ENCODE data around the gene SPIRE1. TPM values are rescaled to one million over a fixed set of nuclear protein-coding genes. Genes with fewer than 3 reads are reported as not detected.

Gene SPIRE1
- total RNA-seq, 1 experiment from 2014 or later, result 2.5 TPM

GRCh38 chr18:12599966-12600365 lies 57.9 kb downstream of the SPIRE1 start:
- no peaks in the 10 kb centered on the region for H3K36me3 ChIP-seq (ENCODE audit: insufficient read depth, low read length)
- no peaks in the 10 kb centered on the region for H3K9me2 ChIP-seq (replicated peaks; ENCODE audit: insufficient read depth, low read length)
- H3K4me3 ChIP-seq (ENCODE audit: low read length), result no peak overlapping the region
- no peak overlapping the region for H3K9ac ChIP-seq (ENCODE audit: low read length)
- no peaks in the 10 kb centered on the region for H3K27me3 ChIP-seq (ENCODE audit: low read length)
- H2AFZ ChIP-seq (ENCODE audit: low read length), result no peak overlapping the region
- H3K9me3 ChIP-seq (ENCODE audit: low read length), result no peaks in the 10 kb centered on the region
- no peaks in the 10 kb centered on the region for H3K4me1 ChIP-seq (ENCODE audit: low read length)
- no peak overlapping the region for H3K4me2 ChIP-seq (ENCODE audit: low read depth, low read length, poor library complexity, severe bottlenecking)
- no peaks in the 10 kb centered on the region for H3K79me2 ChIP-seq (ENCODE audit: low read length)
- H4K20me1 ChIP-seq (ENCODE audit: insufficient read depth, low read depth, low read length), result no peaks in the 10 kb centered on the region
- no peak for DNase-seq
- H3K27ac ChIP-seq (ENCODE audit: low read length), result no peak overlapping the region

DNA sequence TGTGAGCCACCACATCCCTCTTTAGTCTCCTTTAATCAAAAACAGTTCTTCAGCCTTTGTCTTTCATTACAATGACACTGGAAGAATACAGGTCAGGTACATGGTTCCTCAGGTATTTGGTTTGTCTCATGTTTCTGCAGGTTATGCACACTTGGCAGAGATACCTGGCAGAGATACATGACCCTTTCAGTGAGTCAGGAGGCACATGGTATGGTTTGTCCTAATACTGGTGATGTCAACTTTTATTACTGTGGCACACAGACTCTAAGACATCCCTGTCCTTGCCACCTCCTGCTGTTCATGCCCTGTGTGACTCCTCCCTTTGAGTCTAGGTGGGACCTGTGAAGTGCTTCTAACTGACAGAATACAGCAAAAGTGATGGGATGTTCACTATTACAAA lies 58.4 kb downstream of the SPIRE1 start:
- no peaks in the 10 kb centered on the region for H3K9me2 ChIP-seq (replicated peaks; ENCODE audit: insufficient read depth, low read length)
- H3K4me2 ChIP-seq (ENCODE audit: low read depth, low read length, poor library complexity, severe bottlenecking), result no peak overlapping the region
- H3K27me3 ChIP-seq (ENCODE audit: low read length), result no peaks in the 10 kb centered on the region
- no peak overlapping the region for H3K4me3 ChIP-seq (ENCODE audit: low read length)
- H4K20me1 ChIP-seq (ENCODE audit: insufficient read depth, low read depth, low read length), result no peaks in the 10 kb centered on the region
- H2AFZ ChIP-seq (ENCODE audit: low read length), result no peak overlapping the region
- H3K4me1 ChIP-seq (ENCODE audit: low read length), result no peaks in the 10 kb centered on the region
- no peak for DNase-seq
- H3K9ac ChIP-seq (ENCODE audit: low read length), result no peak overlapping the region
- H3K9me3 ChIP-seq (ENCODE audit: low read length), result no peaks in the 10 kb centered on the region
- H3K36me3 ChIP-seq (ENCODE audit: insufficient read depth, low read length), result no peaks in the 10 kb centered on the region
- H3K79me2 ChIP-seq (ENCODE audit: low read length), result no peaks in the 10 kb centered on the region
- H3K27ac ChIP-seq (ENCODE audit: low read length), result no peak overlapping the region

DNA sequence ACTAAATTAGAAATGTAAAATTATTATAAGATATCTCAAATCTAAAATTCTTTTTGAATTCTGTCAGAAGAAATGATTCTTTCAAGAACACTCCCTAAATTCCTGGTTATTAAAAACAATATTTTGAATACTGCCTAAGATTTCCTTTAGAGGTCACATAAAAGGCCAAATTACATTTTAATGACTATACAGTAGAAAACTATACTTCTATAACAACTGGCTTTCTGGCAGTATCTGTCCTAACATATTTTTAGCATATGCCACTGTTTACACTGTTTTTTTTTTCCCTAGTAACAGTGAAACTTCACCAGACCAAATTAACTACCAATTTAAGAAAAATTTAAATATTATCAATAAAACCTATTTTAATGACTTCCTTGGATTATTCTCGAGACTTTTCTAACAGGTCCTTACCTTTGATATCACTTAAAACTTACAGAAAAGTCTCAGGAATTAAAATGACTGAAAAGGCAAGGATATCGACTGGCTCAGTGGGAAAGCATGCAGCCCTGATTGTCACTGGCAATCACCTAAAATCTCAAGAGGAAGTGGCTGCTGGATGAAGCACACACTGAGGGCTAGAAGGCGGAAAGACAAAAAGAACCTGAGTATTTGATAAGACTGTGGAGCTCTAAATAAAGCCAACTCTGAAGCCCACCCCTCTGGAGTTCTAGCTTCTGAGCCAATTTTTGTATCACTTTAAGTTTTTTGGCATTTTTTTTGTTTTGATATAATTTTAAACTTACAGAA lies 59.6 kb downstream of the SPIRE1 start:
- Histone ChIP-seq H4K20me1 (ENCODE audit: insufficient read depth, low read depth, low read length) (no peaks in the 10 kb centered on the region), H3K27me3 (ENCODE audit: low read length) (no peaks in the 10 kb centered on the region), H3K4me3 (ENCODE audit: low read length) (no peak overlapping the region), H3K9ac (ENCODE audit: low read length) (no peak overlapping the region), H3K9me2 (replicated peaks; ENCODE audit: insufficient read depth, low read length) (no peaks in the 10 kb centered on the region), H3K27ac (ENCODE audit: low read length) (no peak overlapping the region), H3K4me2 (ENCODE audit: low read depth, low read length, poor library complexity, severe bottlenecking) (no peak overlapping the region), H3K4me1 (ENCODE audit: low read length) (no peaks in the 10 kb centered on the region), H3K36me3 (ENCODE audit: insufficient read depth, low read length) (no peaks in the 10 kb centered on the region), H3K9me3 (ENCODE audit: low read length) (no peaks in the 10 kb centered on the region), H2AFZ (ENCODE audit: low read length) (no peak overlapping the region), H3K79me2 (ENCODE audit: low read length) (no peaks in the 10 kb centered on the region)
- DNase-seq, result no peak

DNA sequence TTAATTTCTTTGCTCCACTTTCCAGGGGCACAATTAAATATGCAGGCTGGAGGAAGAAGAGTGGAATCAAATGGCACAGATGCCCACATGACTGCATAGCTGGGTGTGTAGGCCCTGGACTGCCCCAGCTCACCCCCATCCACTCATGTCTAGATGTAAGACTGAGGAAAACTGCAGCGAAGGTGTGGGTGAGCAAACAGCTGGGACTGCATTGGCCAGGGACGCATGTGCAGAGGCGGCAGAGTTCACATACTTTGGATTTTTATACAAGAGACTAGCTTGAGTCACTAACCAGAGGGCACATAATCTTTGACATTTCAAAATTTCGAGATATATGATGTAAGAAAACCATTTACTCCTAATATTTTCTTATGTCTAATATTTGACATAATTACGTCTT lies 60.1 kb downstream of the SPIRE1 start:
- Histone ChIP-seq H3K4me3 (ENCODE audit: low read length) (no peak overlapping the region), H3K9ac (ENCODE audit: low read length) (no peak overlapping the region), H3K9me2 (replicated peaks; ENCODE audit: insufficient read depth, low read length) (no peaks in the 10 kb centered on the region), H3K4me2 (ENCODE audit: low read depth, low read length, poor library complexity, severe bottlenecking) (no peak overlapping the region), H4K20me1 (ENCODE audit: insufficient read depth, low read depth, low read length) (no peaks in the 10 kb centered on the region), H3K27ac (ENCODE audit: low read length) (no peak overlapping the region), H3K27me3 (ENCODE audit: low read length) (no peaks in the 10 kb centered on the region), H2AFZ (ENCODE audit: low read length) (no peak overlapping the region), H3K79me2 (ENCODE audit: low read length) (no peaks in the 10 kb centered on the region), H3K9me3 (ENCODE audit: low read length) (no peaks in the 10 kb centered on the region), H3K4me1 (ENCODE audit: low read length) (no peaks in the 10 kb centered on the region), H3K36me3 (ENCODE audit: insufficient read depth, low read length) (no peaks in the 10 kb centered on the region)
- DNase-seq, result no peak

GRCh38 chr18:12595571-12596255 lies 62.2 kb downstream of the SPIRE1 start:
- Histone ChIP-seq H3K27ac (ENCODE audit: low read length) (no peak overlapping the region), H3K4me2 (ENCODE audit: low read depth, low read length, poor library complexity, severe bottlenecking) (no peak overlapping the region), H4K20me1 (ENCODE audit: insufficient read depth, low read depth, low read length) (no peaks in the 10 kb centered on the region), H3K9ac (ENCODE audit: low read length) (no peak overlapping the region), H3K27me3 (ENCODE audit: low read length) (no peaks in the 10 kb centered on the region), H3K4me3 (ENCODE audit: low read length) (no peak overlapping the region), H3K79me2 (ENCODE audit: low read length) (no peaks in the 10 kb centered on the region), H3K9me3 (ENCODE audit: low read length) (no peaks in the 10 kb centered on the region), H3K4me1 (ENCODE audit: low read length) (no peaks in the 10 kb centered on the region), H3K36me3 (ENCODE audit: insufficient read depth, low read length) (no peaks in the 10 kb centered on the region), H3K9me2 (replicated peaks; ENCODE audit: insufficient read depth, low read length) (no peaks in the 10 kb centered on the region), H2AFZ (ENCODE audit: low read length) (no peak overlapping the region)
- DNase-seq, result no peak

DNA sequence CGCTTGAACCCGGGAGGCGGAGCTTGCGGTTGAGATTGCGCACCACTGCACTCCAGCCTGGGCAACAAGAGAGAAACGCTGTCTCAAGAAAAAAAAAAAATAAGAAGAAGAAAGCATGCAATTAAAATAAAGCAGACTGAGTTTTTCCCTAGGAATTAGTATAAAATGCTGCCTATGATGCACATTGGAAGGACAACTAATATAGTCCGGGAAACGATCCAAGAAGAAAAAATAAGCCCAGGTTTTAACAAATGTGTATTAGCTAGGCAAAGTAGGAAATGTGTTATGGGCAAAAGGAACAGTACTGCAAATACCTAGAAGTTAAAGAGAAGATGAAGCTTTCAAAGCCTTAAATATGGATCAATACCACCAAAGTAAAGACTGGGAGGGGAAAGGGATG lies 64.0 kb downstream of the SPIRE1 start:
- no peak overlapping the region for H3K4me3 ChIP-seq (ENCODE audit: low read length)
- H3K4me2 ChIP-seq (ENCODE audit: low read depth, low read length, poor library complexity, severe bottlenecking), result no peak overlapping the region
- no peaks in the 10 kb centered on the region for H3K9me3 ChIP-seq (ENCODE audit: low read length)
- H2AFZ ChIP-seq (ENCODE audit: low read length), result no peak overlapping the region
- H3K79me2 ChIP-seq (ENCODE audit: low read length), result no peaks in the 10 kb centered on the region
- no peaks in the 10 kb centered on the region for H4K20me1 ChIP-seq (ENCODE audit: insufficient read depth, low read depth, low read length)
- no peaks in the 10 kb centered on the region for H3K27me3 ChIP-seq (ENCODE audit: low read length)
- no peaks in the 10 kb centered on the region for H3K4me1 ChIP-seq (ENCODE audit: low read length)
- H3K9me2 ChIP-seq (replicated peaks; ENCODE audit: insufficient read depth, low read length), result no peaks in the 10 kb centered on the region
- no peak overlapping the region for H3K9ac ChIP-seq (ENCODE audit: low read length)
- H3K27ac ChIP-seq (ENCODE audit: low read length), result no peak overlapping the region
- no peaks in the 10 kb centered on the region for H3K36me3 ChIP-seq (ENCODE audit: insufficient read depth, low read length)
- DNase-seq, result no peak

DNA sequence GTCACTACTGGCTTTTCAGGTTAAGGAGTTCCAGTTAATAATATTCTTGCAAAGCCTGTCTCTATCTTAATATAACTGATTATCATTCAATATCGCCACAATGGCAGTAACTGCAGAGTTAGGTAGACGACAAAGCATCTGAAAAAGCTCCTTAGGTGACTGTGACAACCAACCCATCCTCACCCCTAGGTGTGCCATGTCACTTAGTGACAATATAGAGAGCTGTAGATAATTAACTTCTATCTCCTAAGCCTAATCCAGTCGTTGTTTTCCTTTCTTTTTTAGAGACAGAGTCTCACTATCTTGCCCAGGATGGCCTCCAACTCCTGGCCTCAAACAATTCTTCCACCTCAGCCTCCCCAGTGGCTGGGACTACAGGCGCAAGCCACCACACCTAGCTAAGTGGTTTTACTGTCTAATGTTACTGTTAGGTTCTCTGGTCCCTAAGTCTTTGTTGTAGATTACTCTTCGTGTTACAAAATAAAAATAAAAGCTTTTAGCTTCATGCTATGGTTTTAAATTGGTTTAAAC lies 65.2 kb downstream of the SPIRE1 start:
- H3K9me2 ChIP-seq (replicated peaks; ENCODE audit: insufficient read depth, low read length), result no peaks in the 10 kb centered on the region
- no peak for DNase-seq
- H3K36me3 ChIP-seq (ENCODE audit: insufficient read depth, low read length), result no peaks in the 10 kb centered on the region
- H3K79me2 ChIP-seq (ENCODE audit: low read length), result no peaks in the 10 kb centered on the region
- H3K27me3 ChIP-seq (ENCODE audit: low read length), result no peaks in the 10 kb centered on the region
- H4K20me1 ChIP-seq (ENCODE audit: insufficient read depth, low read depth, low read length), result no peaks in the 10 kb centered on the region
- no peak overlapping the region for H3K27ac ChIP-seq (ENCODE audit: low read length)
- no peak overlapping the region for H3K9ac ChIP-seq (ENCODE audit: low read length)
- no peak overlapping the region for H3K4me2 ChIP-seq (ENCODE audit: low read depth, low read length, poor library complexity, severe bottlenecking)
- H3K4me1 ChIP-seq (ENCODE audit: low read length), result no peaks in the 10 kb centered on the region
- no peaks in the 10 kb centered on the region for H3K9me3 ChIP-seq (ENCODE audit: low read length)
- no peak overlapping the region for H2AFZ ChIP-seq (ENCODE audit: low read length)
- H3K4me3 ChIP-seq (ENCODE audit: low read length), result no peak overlapping the region

GRCh38 chr18:12589448-12589847 lies 68.5 kb downstream of the SPIRE1 start:
- Histone ChIP-seq H3K79me2 (ENCODE audit: low read length) (no peaks in the 10 kb centered on the region), H3K27ac (ENCODE audit: low read length) (no peak overlapping the region), H3K36me3 (ENCODE audit: insufficient read depth, low read length) (no peaks in the 10 kb centered on the region), H3K4me3 (ENCODE audit: low read length) (no peak overlapping the region), H3K9me2 (replicated peaks; ENCODE audit: insufficient read depth, low read length) (no peaks in the 10 kb centered on the region), H3K4me1 (ENCODE audit: low read length) (no peaks in the 10 kb centered on the region), H3K9me3 (ENCODE audit: low read length) (no peaks in the 10 kb centered on the region), H3K27me3 (ENCODE audit: low read length) (no peaks in the 10 kb centered on the region), H2AFZ (ENCODE audit: low read length) (no peak overlapping the region), H3K9ac (ENCODE audit: low read length) (no peak overlapping the region), H4K20me1 (ENCODE audit: insufficient read depth, low read depth, low read length) (no peaks in the 10 kb centered on the region), H3K4me2 (ENCODE audit: low read depth, low read length, poor library complexity, severe bottlenecking) (no peak overlapping the region)
- no peak for DNase-seq
